AG04449 (cell line): ENCODE data around the gene WDFY4.

Source experiments
- CTCF ChIA-PET: fragments of 350-600 bp; formaldehyde crosslinking; extraction: SDS; loops from one replicate; lab custom pipeline; 2021; ENCODE audit warnings: antibody characterized with exemption; lab: Yijun Ruan, JAX
- POLR2A ChIA-PET: fragments of 400-600, 350-600 bp; formaldehyde crosslinking; extraction: SDS; loops from one replicate; lab custom pipeline; 2020; ENCODE audit warnings: antibody characterized with exemption, inconsistent platforms; lab: Yijun Ruan, JAX
- DNase-seq: peaks from one replicate; pipeline ENCODE4 v3.0.0-alpha.2; 2010; ENCODE audit warnings: low read depth, low spot score
- H3K4me3 ChIP-seq: 2 replicates; pipeline ENCODE4 v1.5.1; 2011; ENCODE audit warnings: low read depth, mild to moderate bottlenecking, control low read depth, low read length
- CTCF ChIP-seq: IDR thresholded peaks from one replicate; pipeline ENCODE4 v1.5.1; 2011; ENCODE audit warnings: mild to moderate bottlenecking, moderate library complexity, low read length, control low read depth, inconsistent platforms; ENCODE audit not compliant: insufficient read depth; ENCODE audit errors: missing control alignments

Gene WDFY4

GRCh38 chr10:48880016-48880705 is 195.5 kb downstream of the WDFY4 start:
- H3K4me3 ChIP-seq, result no peak overlapping the region
- no peak for TF ChIP-seq CTCF
- ChIA-PET POLR2A (no interaction called here), CTCF (no interaction called here)
- DNase-seq, result no peak

- CTCF ChIA-PET, result no interaction called here
- POLR2A ChIA-PET, result no interaction called here
- DNase-seq, result no peak
- no peak for TF ChIP-seq CTCF
- no peak overlapping the region for H3K4me3 ChIP-seq
These were observed 197.3 kb downstream of the WDFY4 start for GRCh38 chr10:48881937-48882336.

- TF ChIP-seq CTCF, result no peak
- POLR2A ChIA-PET, result no interaction called here
- CTCF ChIA-PET, result no interaction called here
- no peak for DNase-seq
- no peak overlapping the region for H3K4me3 ChIP-seq
These were observed 198.2 kb downstream of the WDFY4 start for GRCh38 chr10:48882881-48883280.

GRCh38 chr10:48883701-48884100 is 199.0 kb downstream of the WDFY4 start:
- H3K4me3 ChIP-seq, result no peak overlapping the region
- ChIA-PET CTCF (no interaction called here), POLR2A (no interaction called here)
- no peak for TF ChIP-seq CTCF
- no peak for DNase-seq

- no peak overlapping the region for H3K4me3 ChIP-seq
- DNase-seq, result no peak
- CTCF ChIA-PET, result no interaction called here
- POLR2A ChIA-PET, result no interaction called here
- TF ChIP-seq CTCF, result no peak
These were observed 199.7 kb downstream of the WDFY4 start for GRCh38 chr10:48884179-48885045.

GRCh38 chr10:48885376-48885775 is 200.7 kb downstream of the WDFY4 start:
- ChIA-PET CTCF (interaction anchor here (0.8 kb wide), 1 partner anchor 634 kb away, joined by 3 read pairs; no protein-coding TSS in a partner anchor), POLR2A (no interaction called here)
- peak; percentile 9 for TF ChIP-seq CTCF
- no peak overlapping the region for H3K4me3 ChIP-seq
- no peak for DNase-seq
